Fibroblast of the conjunctiva (primary cell): Measurements from ENCODE around the gene GCFC2.
"Not testable (repeated sequence)": the region's sequence is repeated elsewhere in the genome, so short reads cannot be mapped to it uniquely, and the experiment has no call there.

ENCODE experiments used
- DNase-seq: peaks from one replicate; pipeline ENCODE4 v3.0.0-alpha.2; 2010; ENCODE audit warnings: low read depth

GCFC2 gene

DNA sequence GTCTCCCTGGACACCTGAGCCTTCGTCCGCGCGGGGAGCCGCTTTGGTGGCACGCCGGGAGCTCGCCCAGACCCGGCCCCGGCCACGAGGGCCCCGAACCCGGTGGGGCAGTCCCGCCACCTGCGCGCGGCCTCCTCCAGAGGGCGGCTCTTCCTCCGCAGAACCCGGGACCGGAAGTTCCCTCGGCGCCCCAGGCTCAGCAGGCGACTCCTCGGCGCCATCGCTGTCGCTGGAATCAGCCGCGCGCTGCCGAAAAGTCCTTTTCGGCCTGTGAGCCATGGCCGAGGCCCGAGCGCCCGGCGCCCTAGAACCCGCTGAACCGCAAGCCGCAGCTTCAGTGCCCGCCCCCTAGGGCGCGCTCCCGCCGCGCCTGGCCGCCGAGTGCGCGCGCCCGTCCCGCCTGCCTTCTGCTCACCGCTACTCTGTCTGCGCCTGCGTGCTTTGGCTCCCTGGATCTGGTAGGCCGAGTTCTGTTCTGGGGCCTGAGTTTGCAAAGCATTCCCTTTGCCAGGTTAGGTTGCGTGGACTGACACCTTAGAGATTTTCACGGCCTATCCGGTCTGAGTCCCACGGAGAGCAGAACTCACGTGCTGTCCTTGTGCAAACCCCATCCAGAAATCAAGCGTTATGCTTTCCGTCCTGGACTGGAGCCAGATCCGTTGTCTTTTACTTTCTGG, at the start of gene GCFC2:
Gene GCFC2, minus strand, starts transcription at position 339 of the 677 bp plus-strand sequence. Its CDS starts 60 bp downstream, at position 279.
- DNase-seq, result peak; percentile 75

DNA sequence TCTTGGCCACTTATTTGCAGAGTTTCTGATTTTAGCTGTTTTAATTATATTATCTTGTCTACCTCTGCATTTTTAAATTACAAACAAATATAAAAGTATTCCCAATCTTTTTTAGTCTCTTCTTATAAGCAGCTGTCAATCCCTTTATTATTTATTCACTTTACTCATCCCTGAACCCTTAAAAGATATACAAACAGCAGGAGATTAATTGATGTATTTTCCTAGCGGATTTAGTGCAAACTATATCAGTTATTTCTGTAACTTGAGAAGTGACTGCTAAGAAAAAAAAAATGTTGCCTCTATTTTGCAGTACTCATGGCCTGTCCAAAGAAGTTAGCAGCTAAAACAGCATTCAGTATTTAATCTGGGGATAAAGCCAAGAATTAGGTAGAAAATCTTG, 42.1 kb upstream of the GCFC2 start:
- no peak for DNase-seq

DNA sequence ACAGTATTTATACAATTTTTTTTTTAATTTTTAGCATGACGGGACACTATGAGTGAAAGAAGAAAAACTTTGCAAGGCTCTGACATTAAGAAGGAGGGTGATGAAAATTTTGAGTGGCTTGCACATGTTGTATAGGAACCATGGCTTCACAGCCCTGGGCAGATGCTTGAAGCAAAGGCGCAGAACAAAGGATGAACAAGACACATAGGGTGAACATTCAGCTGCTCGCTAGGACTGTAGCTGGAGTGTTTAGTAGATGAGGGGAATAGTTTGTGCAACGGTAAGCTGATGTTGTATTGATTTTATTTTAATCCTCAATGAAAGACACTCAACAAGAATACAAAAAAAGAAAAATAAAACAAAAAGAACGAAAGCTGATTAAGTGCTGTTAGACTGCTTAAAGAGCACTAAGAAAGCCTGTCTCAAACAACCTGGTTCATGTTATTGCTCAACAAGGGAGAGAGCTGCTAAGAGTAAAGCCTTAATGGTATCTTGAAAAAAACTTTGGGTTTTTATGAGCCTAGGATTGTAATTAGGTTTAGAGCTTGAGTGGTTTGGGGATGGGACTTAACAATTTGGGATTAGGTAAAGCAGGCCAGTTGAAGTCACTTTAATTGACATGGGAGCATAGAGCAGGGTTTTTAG, 41.2 kb upstream of the GCFC2 start:
- no peak for DNase-seq

DNA sequence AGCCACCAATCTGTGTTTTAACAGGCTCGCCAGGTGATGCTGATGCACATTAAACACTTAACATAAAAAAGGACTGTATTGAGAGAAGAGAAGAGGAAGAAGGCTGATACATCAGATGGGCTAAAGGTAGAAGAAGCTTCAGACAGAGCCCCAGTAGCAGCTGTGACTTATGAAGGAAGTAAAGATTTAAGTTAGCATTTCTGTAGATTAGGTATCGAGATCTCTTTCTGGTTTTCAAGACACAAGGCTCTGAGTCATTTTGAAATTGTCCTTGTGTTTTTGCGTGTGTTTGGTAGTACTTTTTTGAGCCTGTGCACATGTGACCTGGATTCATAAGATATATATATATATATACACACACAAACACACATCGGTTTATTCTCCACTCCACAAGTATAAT, 40.6 kb upstream of the GCFC2 start:
- no peak for DNase-seq

DNA sequence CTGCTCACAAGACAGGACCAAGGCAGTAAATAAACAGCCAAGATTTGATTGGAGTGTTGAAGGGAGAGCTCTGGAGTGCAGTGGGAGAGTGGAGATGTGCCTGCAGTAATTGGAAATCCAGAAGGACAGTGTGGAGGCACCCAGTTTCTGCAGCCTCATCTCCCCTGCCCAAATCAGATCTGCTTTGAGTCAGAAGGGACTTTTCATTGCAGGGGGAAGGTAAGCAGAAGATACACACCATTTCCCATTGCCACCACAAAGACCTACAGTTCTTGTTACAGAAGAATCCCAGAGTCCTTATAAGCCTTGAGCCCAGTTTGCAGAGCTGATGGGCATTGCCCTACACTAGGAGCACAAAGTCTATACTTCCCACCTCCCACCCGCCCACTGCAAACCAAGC, 27.2 kb upstream of the GCFC2 start:
- DNase-seq, result no peak

DNA sequence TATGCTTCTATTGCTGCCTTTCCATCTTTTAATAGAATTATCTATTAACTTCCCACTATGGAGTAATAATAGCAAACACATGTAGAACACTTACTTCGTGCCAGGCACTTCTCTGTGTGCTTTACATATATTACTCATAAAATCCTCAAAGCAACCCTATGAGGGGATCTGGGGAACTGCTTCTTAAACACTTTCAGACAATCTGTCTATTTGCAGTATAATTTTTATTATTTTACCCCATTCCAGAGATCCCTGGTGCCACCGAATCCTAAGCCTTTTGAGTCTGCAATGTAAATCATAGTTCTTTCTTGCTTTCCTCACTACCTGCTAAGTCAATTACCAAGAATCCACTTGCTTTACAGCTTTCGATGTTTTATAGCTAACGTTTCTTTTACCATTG, 25.6 kb upstream of the GCFC2 start:
- DNase-seq, result no peak

DNA sequence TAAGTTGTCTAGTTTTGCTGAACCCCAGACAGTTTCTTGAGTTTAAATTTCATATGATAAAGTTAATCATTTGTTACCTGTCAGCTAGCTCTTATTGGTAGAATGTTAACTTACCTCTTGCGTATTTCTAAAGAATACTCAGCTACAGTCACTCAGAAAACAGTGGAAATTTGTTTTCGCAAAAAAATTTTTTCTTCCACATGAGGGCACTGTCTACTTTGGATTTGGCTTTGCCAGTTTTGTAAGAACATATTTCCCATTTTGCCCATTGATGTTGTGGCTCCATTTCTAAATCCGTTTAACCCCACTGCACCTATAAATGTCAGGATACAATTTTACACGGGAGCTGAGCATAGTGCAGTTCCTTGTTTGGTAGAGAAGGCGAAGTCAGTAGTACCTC, 19.1 kb upstream of the GCFC2 start:
- no peak for DNase-seq

DNA sequence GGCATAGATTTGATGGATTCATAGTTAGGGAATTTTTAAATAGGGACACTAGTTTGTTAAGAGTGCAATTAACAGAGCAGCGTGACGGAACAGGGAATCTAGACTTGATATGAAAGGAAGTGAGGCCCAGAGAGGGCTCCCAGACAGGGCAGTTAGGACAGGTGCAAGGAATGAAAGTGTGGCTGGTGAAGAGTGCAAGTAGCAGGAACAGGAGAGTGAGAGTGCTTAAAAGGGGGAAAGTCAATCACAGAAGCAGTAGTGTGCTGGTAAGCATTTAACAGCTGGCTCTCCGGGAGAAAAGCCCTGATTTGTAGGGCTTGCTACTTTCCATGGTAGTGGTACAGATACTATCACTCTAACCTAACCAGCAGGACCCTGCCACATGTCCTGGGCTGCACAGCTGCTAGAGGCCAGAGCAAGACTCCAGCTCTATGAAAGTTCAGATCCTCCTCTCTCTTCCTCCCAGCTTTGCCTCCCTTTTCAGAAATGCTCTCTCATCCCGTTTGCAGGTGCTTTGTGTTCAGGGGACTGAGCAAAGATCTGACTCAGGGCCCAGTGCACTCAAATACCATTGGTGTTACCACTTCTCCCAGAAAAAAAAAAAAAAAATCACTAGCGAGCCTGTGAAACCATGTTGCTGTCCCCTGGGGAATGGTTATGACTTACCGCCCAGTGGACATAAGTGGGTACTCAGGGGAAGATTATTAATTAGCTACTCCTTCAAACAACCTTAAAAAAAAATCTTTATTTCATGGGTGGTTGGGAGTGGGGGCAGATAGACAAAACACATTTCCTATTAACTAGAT, 18.1 kb upstream of the GCFC2 start:
- no peak for DNase-seq

DNA sequence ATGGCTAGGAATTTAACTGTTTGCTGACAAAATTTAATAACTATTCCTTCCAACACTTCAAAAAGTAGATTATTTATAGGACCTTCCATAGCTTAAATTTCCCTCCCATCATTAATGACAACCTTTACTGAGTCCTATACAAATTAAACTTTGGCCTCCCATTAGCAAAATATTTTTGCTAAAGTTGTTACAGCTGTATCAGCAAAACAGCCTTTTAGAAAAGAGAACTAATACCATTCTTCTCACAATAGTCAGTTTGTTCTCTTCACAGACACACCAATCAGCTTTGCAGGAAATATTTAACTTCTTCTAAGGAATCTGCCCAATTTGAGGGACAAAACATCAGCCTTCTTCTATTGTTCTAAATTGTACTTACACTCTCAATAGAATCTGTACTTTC, 12.0 kb upstream of the GCFC2 start:
- no peak for DNase-seq

DNA sequence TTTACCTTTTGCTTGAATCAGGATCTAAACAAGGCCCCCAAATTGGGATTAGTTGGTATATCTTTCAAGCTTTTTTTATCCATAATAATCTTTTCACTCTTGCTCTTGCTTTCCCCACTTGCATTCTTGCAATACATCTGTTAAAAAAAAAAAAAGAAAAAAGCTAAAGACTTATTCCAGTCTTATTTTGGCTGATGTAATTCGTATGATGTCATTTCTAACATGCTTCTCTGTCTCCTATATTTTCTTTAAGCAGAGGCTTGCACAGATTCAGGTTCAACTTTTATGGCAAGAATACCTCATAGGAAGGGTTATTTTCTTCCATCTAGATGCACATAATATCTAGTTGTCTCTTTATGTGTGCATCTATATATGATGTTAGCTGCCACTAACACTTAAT, 9.8 kb upstream of the GCFC2 start:
- no peak for DNase-seq

DNA sequence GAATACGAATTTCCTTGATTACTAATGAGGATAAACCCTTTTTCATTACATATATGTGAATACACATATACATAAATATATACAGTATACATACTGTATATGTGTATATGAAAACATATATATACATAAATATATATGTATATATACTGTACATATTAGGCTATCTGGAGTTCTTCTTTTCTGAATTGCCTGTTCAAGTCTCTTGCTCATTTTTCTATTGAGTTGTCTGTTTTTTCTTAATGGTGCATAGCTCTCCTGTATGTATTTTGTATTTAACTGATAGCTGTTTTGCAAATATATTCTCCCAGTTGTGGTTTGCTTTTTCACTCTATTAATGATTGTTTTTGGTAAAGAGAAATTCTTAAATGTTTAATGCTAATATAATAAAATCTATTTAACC, 8.9 kb upstream of the GCFC2 start:
- no peak for DNase-seq

DNA sequence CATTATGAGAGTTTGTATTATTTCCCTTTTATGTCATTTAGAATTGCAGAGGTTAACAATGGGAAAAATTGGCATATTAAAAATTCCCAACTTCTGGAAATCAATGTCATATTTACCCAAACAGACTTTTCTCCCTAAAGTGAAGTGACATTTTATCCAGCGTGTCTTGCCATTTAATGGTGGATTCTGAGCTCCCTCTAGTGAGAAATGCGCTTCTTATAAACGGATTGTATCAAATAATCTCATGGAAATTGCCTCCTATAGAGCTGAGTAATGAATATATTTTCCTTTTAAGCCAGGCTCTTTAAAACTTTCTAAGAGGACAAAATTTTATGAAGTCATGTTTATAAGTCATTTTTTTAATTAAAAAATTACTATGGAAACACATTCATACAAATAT, 5.7 kb upstream of the GCFC2 start:
- DNase-seq, result no peak

DNA sequence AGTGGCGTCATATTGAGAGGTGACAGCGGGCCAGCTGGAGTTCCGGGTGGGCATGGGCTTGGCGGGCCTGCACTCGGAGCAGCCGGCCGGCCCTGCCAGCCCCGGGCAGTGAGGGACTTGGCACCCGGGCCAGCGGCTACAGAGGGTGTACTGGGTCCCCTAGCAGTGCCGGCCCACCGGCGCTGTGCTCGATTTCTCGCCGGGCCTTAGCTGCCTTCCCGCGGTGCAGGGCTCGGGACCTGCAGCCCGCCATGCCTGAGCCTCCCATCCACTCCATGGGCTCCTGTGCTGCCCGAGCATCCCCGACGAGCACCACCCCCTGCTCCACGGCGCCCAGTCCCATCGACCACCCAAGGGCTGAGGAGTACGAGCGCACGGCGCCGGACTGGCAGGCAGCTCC, 875 bp upstream of the GCFC2 start:
- DNase-seq, result not testable (repeated sequence)

DNA sequence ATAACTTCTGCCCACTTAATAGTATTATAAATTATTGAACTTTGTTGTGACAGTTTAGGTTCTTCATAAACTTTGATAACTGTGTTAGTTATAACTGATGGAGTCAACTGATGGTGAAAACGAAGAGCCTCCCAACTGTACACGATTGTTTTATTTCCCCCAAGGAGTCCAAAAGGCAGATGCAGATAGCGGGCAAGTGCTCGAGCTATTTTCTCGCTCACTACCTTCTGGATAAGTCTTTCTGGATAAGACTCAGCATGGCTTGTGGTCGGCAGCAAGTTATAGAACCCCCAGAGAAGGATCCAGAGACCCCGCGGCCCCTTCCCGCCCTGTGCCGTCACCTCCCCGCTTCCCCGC, 517 bp downstream of the GCFC2 start:
- DNase-seq, result no peak

DNA sequence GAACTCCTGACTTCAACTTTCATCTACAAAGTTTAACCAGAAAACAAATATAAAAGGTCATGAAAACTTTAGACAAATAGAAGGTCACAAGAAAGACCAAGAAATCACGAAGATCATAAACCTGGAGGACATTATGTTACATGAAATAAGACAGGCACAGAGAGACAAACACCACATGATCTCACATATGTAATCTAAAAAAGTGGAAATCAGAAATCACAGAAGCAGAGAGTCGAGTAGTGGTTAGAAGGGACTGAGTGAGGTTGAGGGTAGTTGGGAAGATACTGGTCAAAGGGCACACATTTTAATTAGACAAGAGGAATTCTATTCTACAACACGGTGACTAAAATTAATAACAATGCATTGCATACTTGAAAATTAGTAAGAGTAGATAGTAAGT, 1.4 kb downstream of the GCFC2 start:
- DNase-seq, result no peak

DNA sequence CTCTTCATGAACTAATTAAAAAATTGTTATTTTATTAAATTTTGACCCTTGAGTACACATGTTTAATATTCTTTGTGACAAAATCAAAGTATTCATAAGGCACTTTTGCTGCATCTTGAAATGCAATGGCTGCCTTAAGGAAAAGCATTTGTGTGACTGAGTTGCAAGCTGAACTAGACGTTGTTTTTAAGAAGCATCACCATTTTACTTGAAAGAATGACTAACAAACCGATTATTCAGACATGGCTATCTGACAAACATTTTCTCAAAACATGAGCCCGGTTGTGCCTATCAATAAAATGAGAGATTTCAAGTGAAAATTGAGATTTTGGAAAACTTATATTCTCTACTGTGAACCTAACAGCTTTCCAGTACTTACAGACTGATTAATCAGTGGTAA, 2.8 kb downstream of the GCFC2 start:
- no peak for DNase-seq

DNA sequence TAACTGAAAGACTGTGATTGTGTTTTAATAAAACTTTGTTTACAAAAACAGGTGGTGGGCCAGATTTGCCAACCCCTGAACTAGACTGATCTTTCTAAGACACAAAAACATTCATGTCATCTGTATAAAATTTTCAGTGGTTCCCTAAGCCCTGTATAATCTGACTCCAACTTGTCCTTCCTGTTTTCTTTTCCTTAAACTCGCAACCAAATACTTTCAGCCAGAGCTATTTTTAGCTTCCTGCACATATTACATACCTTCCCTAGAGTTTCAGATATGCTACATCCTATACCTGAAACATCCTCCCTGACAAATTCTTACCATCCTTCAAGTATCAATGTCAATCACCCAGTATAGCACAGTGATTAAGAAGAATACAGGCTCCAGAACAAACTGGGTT, 4.8 kb downstream of the GCFC2 start:
- DNase-seq, result no peak

DNA sequence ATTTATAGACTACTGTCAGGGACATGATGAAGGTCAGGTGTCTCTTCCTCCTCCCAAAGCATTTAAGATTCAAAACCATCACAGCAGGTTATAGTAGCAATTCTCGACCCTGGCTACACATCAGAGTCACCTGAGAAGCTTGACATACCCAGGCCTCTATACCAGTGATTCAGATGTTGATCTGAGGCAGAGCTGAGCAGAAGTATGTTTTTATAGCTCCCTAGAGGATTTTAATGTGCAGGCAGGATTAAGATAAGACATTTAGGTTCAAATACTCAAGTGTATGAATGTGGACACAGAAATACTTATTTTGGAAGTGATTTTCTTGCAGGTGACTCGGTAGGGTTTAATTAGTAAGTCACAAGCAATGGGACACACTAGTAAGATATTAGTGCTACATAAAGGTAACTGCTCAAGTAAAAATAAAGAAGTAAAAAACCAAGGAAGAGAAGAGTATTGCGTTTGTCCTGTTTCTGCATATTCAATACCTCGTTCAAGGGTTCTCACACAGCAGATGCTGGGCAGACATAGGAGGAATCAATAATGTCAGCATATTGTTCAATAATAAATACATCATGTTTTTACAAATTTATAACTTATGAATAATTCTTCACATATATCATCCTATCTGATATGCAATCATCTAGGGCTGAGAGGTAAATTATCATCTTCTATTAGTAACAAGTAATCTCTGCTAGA, 7.0 kb downstream of the GCFC2 start:
- DNase-seq, result no peak

DNA sequence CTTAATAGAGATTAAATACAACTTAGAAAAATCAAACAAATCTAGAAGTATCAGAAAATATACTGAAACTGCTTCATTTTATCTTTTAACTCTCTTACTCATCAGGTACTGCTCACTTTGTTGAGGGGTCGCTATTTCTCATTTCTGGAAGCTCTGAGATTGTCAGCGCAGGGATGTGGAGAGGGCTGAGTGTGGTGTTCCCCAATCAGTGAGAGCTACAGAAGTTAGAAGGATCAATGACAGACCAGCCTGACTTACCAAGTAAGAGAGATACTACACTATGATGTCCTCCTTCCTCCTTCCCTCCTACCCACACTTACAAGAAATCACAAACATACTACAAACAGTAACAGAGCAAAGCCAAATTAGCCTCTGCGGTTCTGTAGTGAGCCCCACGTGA, 8.1 kb downstream of the GCFC2 start:
- DNase-seq, result no peak

DNA sequence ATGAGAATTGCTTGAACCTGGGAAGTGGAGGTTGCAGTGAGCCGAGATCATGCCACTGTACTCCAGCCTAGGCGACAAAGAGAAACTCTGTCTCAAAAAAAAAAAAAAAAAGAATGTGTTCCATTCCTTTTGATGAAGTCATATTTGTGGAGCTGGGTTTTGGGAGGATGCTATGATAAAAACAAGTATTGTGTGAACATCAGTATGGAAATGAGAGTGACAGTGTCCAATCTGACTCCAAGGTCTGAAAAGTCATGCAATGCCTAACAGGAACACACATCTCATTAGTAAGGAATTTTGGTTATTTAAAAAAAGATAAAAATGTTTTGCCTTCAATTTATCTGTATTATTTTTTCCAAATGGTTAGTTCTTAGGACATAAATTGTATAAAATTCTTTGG, 11.8 kb downstream of the GCFC2 start:
- DNase-seq, result no peak

DNA sequence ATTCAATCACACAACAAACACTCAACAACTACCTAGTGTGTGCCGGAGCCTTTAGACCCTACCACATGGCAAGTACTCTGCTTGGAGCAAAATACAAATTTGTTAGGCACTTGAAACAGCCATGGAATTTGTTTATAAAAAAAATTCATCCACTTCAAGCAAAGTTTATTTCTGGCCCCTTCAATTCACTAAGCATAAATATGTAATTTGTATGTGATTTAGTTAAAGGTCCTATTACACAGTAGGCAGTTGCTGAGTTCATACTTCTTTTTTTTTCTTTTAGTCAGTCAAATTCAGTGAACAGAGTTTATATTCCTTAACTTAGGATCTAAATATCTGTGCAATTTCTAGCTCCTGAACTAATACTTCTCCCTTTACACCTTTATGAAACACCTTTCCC, 22.5 kb downstream of the GCFC2 start:
- no peak for DNase-seq

DNA sequence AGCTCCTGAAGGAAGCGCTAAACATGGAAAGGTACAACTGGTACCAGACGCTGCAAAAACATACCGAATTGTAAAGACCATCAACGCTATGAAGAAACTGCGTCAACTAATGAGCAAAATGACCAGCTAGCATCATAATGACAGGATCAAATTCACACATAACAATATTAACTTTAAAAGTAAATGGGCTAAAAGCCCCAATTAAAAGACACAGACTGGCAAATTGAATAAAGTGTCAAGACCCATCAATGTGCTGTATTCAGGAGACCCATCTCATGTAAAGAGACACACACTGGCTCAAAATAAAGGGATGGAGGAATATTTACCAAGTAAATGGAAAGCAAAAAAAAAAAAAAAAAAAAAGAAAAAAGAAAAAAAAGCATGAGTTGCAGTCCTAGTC, 27.3 kb downstream of the GCFC2 start:
- DNase-seq, result not testable (repeated sequence)

DNA sequence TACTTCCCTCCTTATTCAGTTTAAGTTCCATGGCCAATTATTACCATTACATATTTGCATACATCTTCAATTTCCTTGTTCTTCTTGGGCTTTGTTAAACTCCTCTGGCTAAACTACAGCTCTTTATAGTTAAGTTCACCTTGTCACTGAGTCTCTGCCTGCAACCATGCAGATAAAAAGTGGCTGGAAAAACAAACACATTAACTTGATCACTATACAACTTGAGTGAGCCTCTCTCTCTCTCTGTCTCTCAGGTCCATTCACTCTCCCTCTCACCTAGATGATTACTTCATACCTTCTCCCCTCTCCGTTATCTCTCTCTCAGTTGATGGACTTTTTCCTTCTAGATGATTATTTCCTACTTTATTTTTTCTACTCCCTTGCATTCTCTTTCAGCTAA, 30.3 kb downstream of the GCFC2 start:
- DNase-seq, result no peak
